GM19438 (cell line): ENCODE measurements around the gene ITPR2.
"Not testable (repeated sequence)": the region's sequence is repeated elsewhere in the genome, so short reads cannot be mapped to it uniquely, and the experiment has no call there.

ENCODE experiments used
- ATAC-seq: cut with Tn5 transposase; IDR thresholded peaks from one replicate; pipeline ENCODE4 v1.9.1; 2021; ENCODE audit warnings: low read depth; ENCODE audit not compliant: unreplicated experiment

ITPR2 gene

GRCh38 chr12:26688344-26688904 lies 144.6 kb downstream of the ITPR2 start:
- no peak for ATAC-seq

GRCh38 chr12:26686408-26686807 lies 146.6 kb downstream of the ITPR2 start:
- no peak for ATAC-seq

- no peak for ATAC-seq
Measured at GRCh38 chr12:26684101-26684500, 148.9 kb downstream of the ITPR2 start.

GRCh38 chr12:26683443-26683842 lies 149.6 kb downstream of the ITPR2 start:
- ATAC-seq = no peak

GRCh38 chr12:26680727-26681455 lies 152.1 kb downstream of the ITPR2 start:
- no peak for ATAC-seq

- ATAC-seq = no peak
Measured at GRCh38 chr12:26678697-26679660, 154.0 kb downstream of the ITPR2 start.

GRCh38 chr12:26671487-26671886 lies 161.5 kb downstream of the ITPR2 start:
- not testable (repeated sequence) for ATAC-seq

GRCh38 chr12:26668847-26669246 lies 164.1 kb downstream of the ITPR2 start:
- no peak for ATAC-seq

- no peak for ATAC-seq
Measured at GRCh38 chr12:26668230-26668629, 164.8 kb downstream of the ITPR2 start.

GRCh38 chr12:26666286-26666685 lies 166.7 kb downstream of the ITPR2 start:
- ATAC-seq = no peak

GRCh38 chr12:26661399-26661798 lies 171.6 kb downstream of the ITPR2 start:
- ATAC-seq = no peak

- no peak for ATAC-seq
Measured at GRCh38 chr12:26659930-26660329, 173.1 kb downstream of the ITPR2 start.

GRCh38 chr12:26658991-26659390 lies 174.0 kb downstream of the ITPR2 start:
- no peak for ATAC-seq

GRCh38 chr12:26654623-26655022 lies 178.4 kb downstream of the ITPR2 start:
- ATAC-seq = no peak

- ATAC-seq = no peak
Measured at GRCh38 chr12:26651566-26652188, 181.3 kb downstream of the ITPR2 start.

GRCh38 chr12:26651036-26651435 lies 182.0 kb downstream of the ITPR2 start:
- no peak for ATAC-seq

- no peak for ATAC-seq
Measured at GRCh38 chr12:26648999-26649398, 184.0 kb downstream of the ITPR2 start.

- ATAC-seq = no peak
Measured at GRCh38 chr12:26648584-26648983, 184.4 kb downstream of the ITPR2 start.

- no peak for ATAC-seq
Measured at GRCh38 chr12:26648066-26648465, 184.9 kb downstream of the ITPR2 start.

- ATAC-seq = no peak
Measured at GRCh38 chr12:26647088-26647487, 185.9 kb downstream of the ITPR2 start.

- no peak for ATAC-seq
Measured at GRCh38 chr12:26646571-26646970, 186.4 kb downstream of the ITPR2 start.
